HUES6 (cell line): ENCODE measurements around the gene SCN4B.
A peak's percentile ranks its signal among the peaks of the same experiment; 100 is the strongest.

Source experiments
- H3K27ac ChIP-seq: 2 replicates; pipeline ENCODE4 v1.7.0; 2013; ENCODE audit warnings: low read depth, mild to moderate bottlenecking, low read length, inconsistent platforms
- H3K27me3 ChIP-seq: 2 replicates; pipeline ENCODE4 v1.6.1; 2013; ENCODE audit warnings: low read length; ENCODE audit not compliant: control insufficient read depth, insufficient read depth
- H3K36me3 ChIP-seq: 2 replicates; pipeline ENCODE4 v1.6.1; 2013; ENCODE audit warnings: low read length; ENCODE audit not compliant: control insufficient read depth, insufficient read depth
- H3K4me1 ChIP-seq: 2 replicates; pipeline ENCODE4 v1.6.1; 2013; ENCODE audit warnings: low read length; ENCODE audit not compliant: control insufficient read depth, insufficient read depth
- H3K4me3 ChIP-seq: 2 replicates; pipeline ENCODE4 v1.5.1; 2013; ENCODE audit warnings: low read depth, low read length
- H3K9ac ChIP-seq: one replicate; pipeline ENCODE4 v1.6.1; 2013; ENCODE audit warnings: mild to moderate bottlenecking, low read length
- H3K9me3 ChIP-seq: 2 replicates; pipeline ENCODE4 v1.6.1; 2013; ENCODE audit warnings: low read depth, low read length; ENCODE audit not compliant: control insufficient read depth, insufficient read depth

SCN4B gene

GRCh38 chr11:118171269-118172062, 18.8 kb upstream of the SCN4B start:
- H3K4me3 ChIP-seq: peak overlapping the region; percentile 67
- H3K9ac ChIP-seq: no peak overlapping the region

DNA sequence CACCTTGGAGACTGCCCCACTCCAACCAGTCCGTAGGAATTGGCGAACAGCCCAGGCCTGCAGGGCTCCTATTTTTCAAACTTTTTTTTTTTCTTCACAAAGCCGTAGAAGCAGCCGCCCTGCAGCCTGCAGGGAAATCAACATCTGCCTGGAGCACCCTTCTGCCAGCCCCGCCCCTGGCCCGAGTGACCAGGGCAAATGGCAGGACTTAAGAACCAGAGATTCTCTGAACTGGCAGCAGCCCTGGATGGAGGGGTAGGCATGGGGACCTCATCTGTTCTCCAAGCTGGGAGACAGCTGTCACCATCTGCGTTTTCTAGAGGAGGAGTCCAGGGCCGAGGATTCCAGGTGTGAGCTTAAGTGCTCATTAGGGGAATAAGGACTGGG, 18.3 kb upstream of the SCN4B start:
- Histone ChIP-seq H3K4me1 (peaks cover 39% of the 10 kb centered on the region), H3K27me3 (peaks cover 85% of the 10 kb centered on the region), H3K36me3 (no peaks in the 10 kb centered on the region), H3K4me3 (peak overlapping the region; percentile 67), H3K9me3 (no peaks in the 10 kb centered on the region), H3K9ac (no peak overlapping the region), H3K27ac (no peak overlapping the region)

More at GRCh38 chr11:118171269-118172062, 18.8 kb upstream of the SCN4B start:
- Histone ChIP-seq H3K9me3 (no peaks in the 10 kb centered on the region), H3K27me3 (peaks cover 88% of the 10 kb centered on the region), H3K27ac (no peak overlapping the region), H3K36me3 (no peaks in the 10 kb centered on the region), H3K4me1 (peaks cover 37% of the 10 kb centered on the region)

- Histone ChIP-seq H3K36me3 (no peaks in the 10 kb centered on the region), H3K4me1 (peaks cover 35% of the 10 kb centered on the region), H3K9me3 (no peaks in the 10 kb centered on the region), H3K4me3 (no peak overlapping the region), H3K27me3 (peaks cover 78% of the 10 kb centered on the region), H3K27ac (no peak overlapping the region), H3K9ac (no peak overlapping the region)
Observed at GRCh38 chr11:118170231-118170630, 17.6 kb upstream of the SCN4B start.

DNA sequence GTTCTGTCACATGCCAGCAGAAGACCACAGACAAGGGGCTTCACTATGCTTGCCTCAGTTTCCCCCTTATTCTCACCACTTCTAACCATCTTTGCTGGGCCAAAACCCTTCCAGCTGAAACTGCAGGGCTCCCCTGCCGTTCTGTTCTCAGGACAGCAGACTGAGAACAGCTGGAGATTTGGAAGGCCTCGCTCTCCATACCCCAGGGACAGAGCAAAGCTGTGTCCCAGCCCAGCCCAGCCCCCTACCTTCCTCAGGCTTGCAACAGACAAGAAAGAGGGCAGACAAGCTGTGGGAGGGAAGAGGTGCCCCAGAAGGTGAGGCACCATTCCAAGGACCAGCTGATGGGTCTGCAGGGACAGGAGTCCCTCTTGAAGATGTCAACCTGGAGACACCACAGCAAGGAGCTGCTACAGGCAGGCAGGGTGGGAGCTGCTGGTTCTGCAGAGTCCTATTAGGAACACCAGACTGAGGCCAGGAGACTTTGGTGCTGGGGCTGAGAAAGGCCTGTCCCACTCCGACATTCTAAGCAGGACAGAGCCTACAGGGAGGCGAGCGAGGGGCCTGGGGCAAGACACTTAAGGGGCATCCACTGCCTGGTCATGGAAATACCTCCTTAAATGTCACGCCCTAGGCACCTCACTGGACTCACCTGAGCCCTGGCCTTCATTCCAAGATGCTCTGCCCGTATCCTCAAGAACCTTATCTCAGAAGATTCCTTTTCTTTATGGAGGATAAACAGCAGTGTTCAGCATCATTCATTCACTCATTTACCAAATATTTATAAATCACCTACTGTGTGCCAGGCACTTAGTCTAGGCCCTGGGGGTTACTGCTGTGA, 16.9 kb upstream of the SCN4B start:
- Histone ChIP-seq H3K9me3 (no peaks in the 10 kb centered on the region), H3K4me1 (peaks cover 27% of the 10 kb centered on the region), H3K27ac (no peak overlapping the region), H3K4me3 (no peak overlapping the region), H3K36me3 (no peaks in the 10 kb centered on the region), H3K9ac (no peak overlapping the region), H3K27me3 (peaks cover 75% of the 10 kb centered on the region)

DNA sequence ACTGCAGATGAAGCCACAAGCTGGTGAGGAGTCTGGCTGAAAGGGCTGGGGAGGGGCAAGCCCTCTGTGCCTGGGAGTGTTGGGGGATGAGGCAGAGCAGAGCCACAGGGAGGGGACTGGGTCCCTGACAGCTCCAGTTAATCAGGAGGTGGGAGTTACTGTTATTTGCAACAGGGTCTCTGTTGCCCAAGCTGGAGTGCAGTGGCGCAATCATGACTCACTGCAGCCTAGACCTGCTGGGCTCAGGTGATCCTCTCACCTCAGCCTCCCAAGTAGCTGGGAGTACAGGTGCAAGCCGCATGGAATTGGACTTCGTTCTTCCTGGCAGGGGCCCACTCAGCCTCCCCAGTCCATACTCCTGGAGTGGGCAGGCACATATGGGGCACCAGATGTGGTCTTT, 16.1 kb upstream of the SCN4B start:
- Histone ChIP-seq H3K9ac (no peak overlapping the region), H3K27ac (no peak overlapping the region), H3K4me1 (peaks cover 25% of the 10 kb centered on the region), H3K4me3 (no peak overlapping the region), H3K36me3 (no peaks in the 10 kb centered on the region), H3K9me3 (no peaks in the 10 kb centered on the region), H3K27me3 (peaks cover 77% of the 10 kb centered on the region)

- Histone ChIP-seq H3K4me1 (peaks cover 25% of the 10 kb centered on the region), H3K9ac (no peak overlapping the region), H3K9me3 (no peaks in the 10 kb centered on the region), H3K27me3 (peaks cover 77% of the 10 kb centered on the region), H3K27ac (no peak overlapping the region), H3K36me3 (no peaks in the 10 kb centered on the region), H3K4me3 (no peak overlapping the region)
Observed at GRCh38 chr11:118168316-118168715, 15.7 kb upstream of the SCN4B start.

DNA sequence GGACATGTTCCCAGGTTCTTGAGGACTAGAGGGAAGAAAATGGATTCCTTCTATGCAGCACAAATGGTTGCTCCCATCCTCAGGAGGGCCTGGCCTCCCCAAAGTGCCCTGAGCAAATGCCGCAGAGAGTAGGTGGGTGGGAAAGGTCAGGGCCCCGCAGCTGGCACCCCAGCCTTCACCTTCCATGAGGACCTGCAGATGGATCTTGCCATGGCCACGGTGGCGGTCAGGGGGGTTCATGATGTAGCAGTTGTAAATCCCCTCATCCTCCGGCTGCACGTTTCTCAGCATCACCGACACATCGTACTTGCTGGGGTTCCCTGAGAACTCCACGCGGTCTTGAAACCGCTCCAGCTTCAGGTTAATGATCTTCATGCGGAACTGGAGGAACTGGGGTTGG, 15.3 kb upstream of the SCN4B start:
- Histone ChIP-seq H3K9ac (no peak overlapping the region), H3K4me3 (no peak overlapping the region), H3K27ac (no peak overlapping the region), H3K9me3 (no peaks in the 10 kb centered on the region), H3K36me3 (no peaks in the 10 kb centered on the region), H3K27me3 (peaks cover 77% of the 10 kb centered on the region), H3K4me1 (peaks cover 25% of the 10 kb centered on the region)

- H3K36me3 ChIP-seq: no peaks in the 10 kb centered on the region
- no peaks in the 10 kb centered on the region for H3K9me3 ChIP-seq
- H3K4me3 ChIP-seq: no peak overlapping the region
- peaks cover 77% of the 10 kb centered on the region for H3K27me3 ChIP-seq
- H3K27ac ChIP-seq: no peak overlapping the region
- peaks cover 25% of the 10 kb centered on the region for H3K4me1 ChIP-seq
- H3K9ac ChIP-seq: no peak overlapping the region
Observed at GRCh38 chr11:118167253-118167652, 14.6 kb upstream of the SCN4B start.

DNA sequence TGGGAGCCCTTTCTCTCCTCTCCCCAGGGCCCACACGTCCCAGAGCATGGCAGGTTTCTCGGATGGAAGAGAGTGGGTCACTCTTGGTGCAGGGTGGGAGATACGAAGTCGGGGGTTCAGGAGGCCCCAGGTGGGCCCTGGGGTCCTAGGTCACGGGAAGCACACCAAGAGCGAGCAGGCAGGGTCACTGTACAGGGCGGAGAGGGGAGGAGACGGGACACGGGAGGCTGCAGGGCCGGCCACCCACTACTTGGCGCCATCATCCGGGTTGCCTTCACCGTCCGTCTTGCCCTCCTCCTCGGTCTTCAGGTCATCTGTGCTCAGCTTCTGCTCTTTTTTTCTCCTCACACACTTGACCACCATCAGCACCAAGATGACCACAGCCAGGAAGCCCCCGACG, 14.0 kb upstream of the SCN4B start:
- H3K9ac ChIP-seq: no peak overlapping the region
- H3K9me3 ChIP-seq: no peaks in the 10 kb centered on the region
- no peak overlapping the region for H3K4me3 ChIP-seq
- H3K36me3 ChIP-seq: no peaks in the 10 kb centered on the region
- peaks cover 21% of the 10 kb centered on the region for H3K4me1 ChIP-seq
- no peak overlapping the region for H3K27ac ChIP-seq
- peaks cover 78% of the 10 kb centered on the region for H3K27me3 ChIP-seq

- Histone ChIP-seq H3K4me3 (no peak overlapping the region), H3K27ac (no peak overlapping the region), H3K27me3 (peaks cover 79% of the 10 kb centered on the region), H3K36me3 (no peaks in the 10 kb centered on the region), H3K9ac (no peak overlapping the region), H3K4me1 (peaks cover 8% of the 10 kb centered on the region), H3K9me3 (no peaks in the 10 kb centered on the region)
Observed at GRCh38 chr11:118164885-118165284, 12.3 kb upstream of the SCN4B start.

- no peak overlapping the region for H3K4me3 ChIP-seq
- H3K9me3 ChIP-seq: no peaks in the 10 kb centered on the region
- peaks cover 79% of the 10 kb centered on the region for H3K27me3 ChIP-seq
- no peak overlapping the region for H3K9ac ChIP-seq
- H3K4me1 ChIP-seq: peaks cover 8% of the 10 kb centered on the region
- no peak overlapping the region for H3K27ac ChIP-seq
- H3K36me3 ChIP-seq: no peaks in the 10 kb centered on the region
Observed at GRCh38 chr11:118163494-118163893, 10.9 kb upstream of the SCN4B start.
